Caco-2 (cell line): Measurements from ENCODE around the gene CTTNBP2. TPM values are rescaled to one million over a fixed set of nuclear protein-coding genes. Genes with fewer than 3 reads are reported as not detected.

Experiments
- BruUV-seq: library from RNA; stranded (reverse); fragments of 400-500 nt; replicated peaks from 2 replicates; lab custom pipeline; 2021; lab: Mats Ljungman, UMichigan
- CTCF ChIA-PET: fragments of 300-600 bp; sonication (Branson Sonifier 250); formaldehyde crosslinking; loops from one replicate; lab custom pipeline; 2022; ENCODE audit warnings: antibody characterized with exemption; lab: Charles Lee
- POLR2A ChIA-PET: fragments of 300-600 bp; sonication (Branson Sonifier 250); formaldehyde crosslinking; loops from one replicate; lab custom pipeline; 2022; ENCODE audit warnings: antibody characterized with exemption; lab: Charles Lee
- DNase-seq, 2 experiments: peaks; one replicate each; pipeline versions ENCODE4 v3.0.0 to v3.0.0-alpha.2; 2020 to 2022
- H3K27me3 ChIP-seq: replicated peaks from 2 replicates; pipeline ENCODE4 v1.6.0; 2011; ENCODE audit warnings: low read length; ENCODE audit not compliant: control insufficient read depth, insufficient read depth
- H3K36me3 ChIP-seq: 2 replicates; pipeline ENCODE4 v1.5.1; 2011; ENCODE audit warnings: low read length; ENCODE audit not compliant: control insufficient read depth, insufficient read depth
- H3K4me1 ChIP-seq: fragments of 250-450 bp; sonication (Bioruptor Pico); 2 replicates; pipeline ENCODE4 v1.5.1; 2020; ENCODE audit warnings: mild to moderate bottlenecking
- H3K4me3 ChIP-seq: 2 replicates; pipeline ENCODE4 v1.5.1; 2011; ENCODE audit warnings: low read depth, mild to moderate bottlenecking, control low read depth, low read length
- H3K9me3 ChIP-seq: fragments of 250-450 bp; sonication (Bioruptor Pico); 2 replicates; pipeline ENCODE4 v1.5.1; 2020; ENCODE audit warnings: mild to moderate bottlenecking, moderate library complexity
- H3K27ac Mint-ChIP-seq: one replicate; pipeline ENCODE4 v1.8.0; 2022; ENCODE audit warnings: mixed read lengths; ENCODE audit not compliant: unreplicated experiment
- H3K27me3 Mint-ChIP-seq: one replicate; pipeline ENCODE4 v1.8.0; 2022; ENCODE audit warnings: mixed read lengths; ENCODE audit not compliant: insufficient read depth, unreplicated experiment
- H3K36me3 Mint-ChIP-seq: one replicate; pipeline ENCODE4 v1.8.0; 2022; ENCODE audit warnings: mild to moderate bottlenecking, mixed read lengths; ENCODE audit not compliant: insufficient read depth, unreplicated experiment
- H3K4me1 Mint-ChIP-seq: one replicate; pipeline ENCODE4 v1.8.0; 2022; ENCODE audit warnings: low read depth, mixed read lengths; ENCODE audit not compliant: unreplicated experiment
- H3K4me3 Mint-ChIP-seq: one replicate; pipeline ENCODE4 v1.8.0; 2022; ENCODE audit warnings: mild to moderate bottlenecking, moderate library complexity, mixed read lengths; ENCODE audit not compliant: unreplicated experiment
- H3K9me3 Mint-ChIP-seq: one replicate; pipeline ENCODE4 v1.8.0; 2022; ENCODE audit warnings: mixed read lengths; ENCODE audit not compliant: unreplicated experiment
- intact Hi-C: fragments of 100-400 bp; cut with micrococcal nuclease; formaldehyde crosslinking; loops from one replicate; pipeline ENCODE4 v1.10.0; 2022; ENCODE audit not compliant: unreplicated experiment
- total RNA-seq: library from RNA; stranded (reverse); gene quantifications from 2 replicates; pipeline ENCODE4 v1.2.3, GENCODE V29; 2022
- TF ChIP-seq, protein P1 (sequence below), 2 experiments: fragments of 200-600 bp in 1 of 2; IDR thresholded peaks; 1 replicate in 1 of 2; 2 replicates in 1 of 2; pipeline versions ENCODE4 v1.5.1 to v1.8.0; 2011 to 2022; ENCODE audit warnings: antibody characterized with exemption in 1 of 2, control low read depth in 1 of 2, inconsistent platforms in 1 of 2, low read depth in 1 of 2, low read length in 1 of 2, mild to moderate bottlenecking in 1 of 2, moderate library complexity in 1 of 2; ENCODE audit not compliant: insufficient read depth in 1 of 2, severe bottlenecking in 1 of 2, unreplicated experiment in 1 of 2

CTTNBP2 gene
- total RNA-seq, 1 experiment from 2014 or later = 3.2 TPM

DNA sequence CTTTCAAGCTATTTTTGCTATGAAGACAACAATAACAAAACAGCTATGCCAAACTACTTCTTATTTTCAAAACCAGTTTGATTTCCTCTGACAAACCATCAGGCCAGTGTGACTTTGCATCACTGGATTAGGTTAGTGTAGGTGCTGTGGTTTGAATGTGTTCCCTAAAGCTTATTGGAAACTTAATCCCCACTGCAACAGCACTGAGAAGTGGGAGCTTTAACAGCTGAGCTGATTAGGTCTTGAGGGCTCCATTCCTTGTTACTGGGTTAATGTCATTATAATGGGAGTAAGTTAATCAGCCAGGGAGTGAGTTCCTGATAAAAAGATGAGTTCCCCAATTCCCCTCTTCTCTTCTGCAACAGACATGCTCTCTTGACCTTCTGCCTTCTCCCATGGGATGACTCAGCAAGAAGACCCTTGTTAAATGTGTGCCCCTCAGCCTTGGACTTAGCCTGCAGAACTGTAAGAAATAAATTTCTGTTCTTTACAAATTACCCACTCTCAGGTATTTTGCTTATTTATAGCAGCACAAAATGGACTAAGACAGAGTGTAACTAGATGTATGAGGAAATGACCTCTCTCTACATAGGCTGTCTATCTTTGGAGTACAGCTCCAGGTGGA lies 186.8 kb downstream of the CTTNBP2 start:
- CTCF ChIA-PET = no interaction called here
- BruUV-seq = TSS peak; percentile 31
- no peak overlapping the region for H3K4me3 Mint-ChIP-seq

DNA sequence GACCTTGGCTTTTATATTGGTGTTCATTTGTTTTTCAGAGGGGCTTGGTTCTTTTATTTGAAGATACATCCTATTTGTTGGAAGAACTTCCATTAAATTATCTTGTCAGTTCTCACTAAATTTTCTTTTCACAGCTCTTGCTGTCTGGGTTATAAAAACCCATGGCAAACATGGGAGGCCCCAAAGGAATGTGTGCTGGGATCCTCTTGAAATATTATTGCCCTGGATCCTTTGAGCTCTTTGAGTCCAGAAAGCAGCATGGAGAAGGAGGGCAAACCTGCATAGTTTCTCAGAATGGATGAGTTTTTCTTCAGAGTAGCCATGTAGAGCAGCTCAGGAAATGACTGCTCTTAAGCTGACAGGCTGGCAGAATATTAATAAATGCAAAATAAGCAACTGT lies 187.4 kb downstream of the CTTNBP2 start:
- Histone ChIP-seq H3K9me3 (no peaks in the 10 kb centered on the region), H3K4me3 (no peak overlapping the region), H3K4me1 (peaks cover 83% of the 10 kb centered on the region), H3K27me3 (no peaks in the 10 kb centered on the region), H3K36me3 (peaks cover 1% of the 10 kb centered on the region; the same call in 1 of the 2 replicates)
- Mint-ChIP-seq H3K4me1 (peaks cover 39% of the 10 kb centered on the region), H3K4me3 (peak overlapping the region; percentile 10), H3K36me3 (peaks cover 19% of the 10 kb centered on the region), H3K9me3 (no peaks in the 10 kb centered on the region), H3K27ac (peak overlapping the region; percentile 83), H3K27me3 (no peaks in the 10 kb centered on the region)
- intact Hi-C loops = no loop called here
- TF ChIP-seq, protein P1, sequence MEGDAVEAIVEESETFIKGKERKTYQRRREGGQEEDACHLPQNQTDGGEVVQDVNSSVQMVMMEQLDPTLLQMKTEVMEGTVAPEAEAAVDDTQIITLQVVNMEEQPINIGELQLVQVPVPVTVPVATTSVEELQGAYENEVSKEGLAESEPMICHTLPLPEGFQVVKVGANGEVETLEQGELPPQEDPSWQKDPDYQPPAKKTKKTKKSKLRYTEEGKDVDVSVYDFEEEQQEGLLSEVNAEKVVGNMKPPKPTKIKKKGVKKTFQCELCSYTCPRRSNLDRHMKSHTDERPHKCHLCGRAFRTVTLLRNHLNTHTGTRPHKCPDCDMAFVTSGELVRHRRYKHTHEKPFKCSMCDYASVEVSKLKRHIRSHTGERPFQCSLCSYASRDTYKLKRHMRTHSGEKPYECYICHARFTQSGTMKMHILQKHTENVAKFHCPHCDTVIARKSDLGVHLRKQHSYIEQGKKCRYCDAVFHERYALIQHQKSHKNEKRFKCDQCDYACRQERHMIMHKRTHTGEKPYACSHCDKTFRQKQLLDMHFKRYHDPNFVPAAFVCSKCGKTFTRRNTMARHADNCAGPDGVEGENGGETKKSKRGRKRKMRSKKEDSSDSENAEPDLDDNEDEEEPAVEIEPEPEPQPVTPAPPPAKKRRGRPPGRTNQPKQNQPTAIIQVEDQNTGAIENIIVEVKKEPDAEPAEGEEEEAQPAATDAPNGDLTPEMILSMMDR (IDR thresholded peaks at IDR 0.05; ENCODE audit: insufficient read depth in 1 of 2, low read depth in 1 of 2, low read length in 1 of 2, severe bottlenecking in 1 of 2, unreplicated experiment in 1 of 2) = no peak
- POLR2A ChIA-PET = interaction anchor here (0.6 kb wide), 2 partner anchors 11 to 24 kb away, joined by 4 to 6 read pairs; no protein-coding TSS in a partner anchor
- peak; percentile 43 to 48 for DNase-seq
- BruUV-seq = no TSS peak
- CTCF ChIA-PET = no interaction called here

More for the DNA sequence above, 186.8 kb downstream of the CTTNBP2 start:
- TF ChIP-seq, protein P1 (IDR thresholded peaks at IDR 0.05; ENCODE audit: insufficient read depth in 1 of 2, low read depth in 1 of 2, low read length in 1 of 2, severe bottlenecking in 1 of 2, unreplicated experiment in 1 of 2) = no peak
- H3K36me3 ChIP-seq = peaks cover 1% of the 10 kb centered on the region; the same call in 1 of the 2 replicates
- peaks cover 89% of the 10 kb centered on the region for H3K4me1 ChIP-seq
- no peaks in the 10 kb centered on the region for H3K27me3 ChIP-seq
- intact Hi-C loops = no loop called here
- peaks cover 39% of the 10 kb centered on the region for H3K4me1 Mint-ChIP-seq
- POLR2A ChIA-PET = interaction anchor here (0.6 kb wide), 1 partner anchor 25 kb away, joined by 6 read pairs; no protein-coding TSS in a partner anchor
- no peaks in the 10 kb centered on the region for H3K27me3 Mint-ChIP-seq
- H3K9me3 ChIP-seq = no peaks in the 10 kb centered on the region
- peak overlapping the region; percentile 79 for H3K27ac Mint-ChIP-seq
- no peaks in the 10 kb centered on the region for H3K9me3 Mint-ChIP-seq
- no peak overlapping the region for H3K4me3 ChIP-seq
- DNase-seq = no peak
- peaks cover 19% of the 10 kb centered on the region for H3K36me3 Mint-ChIP-seq

DNA sequence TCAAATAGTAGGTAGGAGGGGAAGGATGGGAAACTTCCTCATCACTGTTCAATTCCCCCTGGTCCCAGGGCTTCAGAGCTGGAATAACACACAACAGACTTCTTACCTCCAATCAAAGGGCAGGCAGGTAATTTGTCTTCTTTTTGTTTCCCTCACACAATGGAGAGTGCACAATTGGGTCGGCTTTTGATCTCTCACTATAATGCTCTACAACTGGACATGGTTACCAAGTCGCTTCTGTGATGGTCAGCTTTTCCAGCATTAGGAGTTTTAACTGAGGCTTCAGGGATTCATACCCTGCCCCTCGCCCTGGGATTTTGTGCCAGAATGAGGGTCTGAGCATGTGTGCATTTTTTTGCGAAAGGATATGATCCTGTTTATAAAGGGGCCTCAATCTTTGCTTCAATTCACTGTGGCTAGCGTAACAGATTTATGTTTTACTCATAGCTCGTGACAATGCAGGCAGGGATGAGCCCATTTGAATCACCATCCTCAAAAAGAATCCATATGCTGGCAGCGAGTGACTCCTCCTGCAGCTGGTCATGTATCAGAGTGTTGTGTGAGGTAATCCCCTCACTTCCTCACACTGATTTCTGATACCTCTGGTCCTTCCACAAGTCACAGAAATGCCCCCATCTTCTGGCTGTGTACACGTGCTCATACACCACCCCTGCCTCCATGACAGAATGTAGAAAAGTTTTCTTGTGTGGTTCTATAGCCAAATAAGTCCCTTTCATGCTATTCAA lies 189.6 kb downstream of the CTTNBP2 start:
- no peaks in the 10 kb centered on the region for H3K9me3 Mint-ChIP-seq
- peak overlapping the region; percentile 67 for H3K27ac Mint-ChIP-seq
- peaks cover under 1% of the 10 kb centered on the region; the same call in 1 of the 2 replicates for H3K36me3 ChIP-seq
- BruUV-seq = TSS peak; percentile 14
- TF ChIP-seq, protein P1 (IDR thresholded peaks at IDR 0.05; ENCODE audit: insufficient read depth in 1 of 2, low read depth in 1 of 2, low read length in 1 of 2, severe bottlenecking in 1 of 2, unreplicated experiment in 1 of 2) = no peak
- H3K4me3 Mint-ChIP-seq = no peak overlapping the region
- intact Hi-C loops = loop anchor here (1.0 to 2.0 kb wide), 4 partner anchors 11 to 95 kb away; no protein-coding TSS in a partner anchor
- no peak for DNase-seq
- peaks cover 5% of the 10 kb centered on the region for H3K36me3 Mint-ChIP-seq
- ChIA-PET POLR2A (interaction anchor here (1.0 kb wide), 1 partner anchor 32 kb away, joined by 3 read pairs; no protein-coding TSS in a partner anchor), CTCF (interaction anchor here (0.5 to 0.9 kb wide), 3 partner anchors 9 to 478 kb away, joined by 3 read pairs; no protein-coding TSS in a partner anchor)
- peaks cover 61% of the 10 kb centered on the region for H3K4me1 ChIP-seq
- H3K9me3 ChIP-seq = no peaks in the 10 kb centered on the region
- H3K27me3 Mint-ChIP-seq = no peaks in the 10 kb centered on the region
- H3K4me3 ChIP-seq = no peak overlapping the region
- H3K4me1 Mint-ChIP-seq = peaks cover 23% of the 10 kb centered on the region
- H3K27me3 ChIP-seq = no peaks in the 10 kb centered on the region
